ENCODE results near the gene PLXNC1. TPM values are rescaled to one million over a fixed set of nuclear protein-coding genes. Genes with fewer than 3 reads are reported as not detected.

PLXNC1 gene
- total RNA-seq, 1 donor from 2014 or later = 4.9 TPM

DNA sequence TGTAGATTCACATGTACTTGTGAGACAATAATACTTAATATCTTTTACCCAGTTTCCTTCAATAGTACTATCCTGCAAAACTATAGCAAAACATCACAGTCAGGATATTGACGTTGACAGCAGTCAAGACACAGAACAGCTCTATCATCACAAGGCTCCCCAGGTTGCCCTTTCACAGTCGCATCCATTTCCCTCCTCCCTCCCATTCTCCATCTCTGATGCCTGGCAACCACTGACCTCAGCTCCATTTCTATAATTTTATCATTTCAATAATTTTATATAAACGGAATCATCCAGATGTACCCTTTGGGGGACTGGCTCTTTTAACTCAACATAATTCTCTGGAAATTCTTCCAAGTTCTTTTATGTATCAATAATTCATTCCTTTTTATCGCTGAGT lies 81.5 kb downstream of the PLXNC1 start:
- H3K27ac Mint-ChIP-seq (ENCODE audit: unreplicated experiment) = no peak overlapping the region
- no peaks in the 10 kb centered on the region for H3K4me1 Mint-ChIP-seq (ENCODE audit: low read depth, unreplicated experiment)
- H3K9me3 Mint-ChIP-seq (ENCODE audit: unreplicated experiment) = no peaks in the 10 kb centered on the region
- H3K4me3 Mint-ChIP-seq (ENCODE audit: unreplicated experiment) = no peak overlapping the region
- no peaks in the 10 kb centered on the region for H3K36me3 Mint-ChIP-seq (ENCODE audit: unreplicated experiment)
- H3K27me3 Mint-ChIP-seq (ENCODE audit: unreplicated experiment) = peaks cover 1% of the 10 kb centered on the region
- TF ChIP-seq, protein P1, sequence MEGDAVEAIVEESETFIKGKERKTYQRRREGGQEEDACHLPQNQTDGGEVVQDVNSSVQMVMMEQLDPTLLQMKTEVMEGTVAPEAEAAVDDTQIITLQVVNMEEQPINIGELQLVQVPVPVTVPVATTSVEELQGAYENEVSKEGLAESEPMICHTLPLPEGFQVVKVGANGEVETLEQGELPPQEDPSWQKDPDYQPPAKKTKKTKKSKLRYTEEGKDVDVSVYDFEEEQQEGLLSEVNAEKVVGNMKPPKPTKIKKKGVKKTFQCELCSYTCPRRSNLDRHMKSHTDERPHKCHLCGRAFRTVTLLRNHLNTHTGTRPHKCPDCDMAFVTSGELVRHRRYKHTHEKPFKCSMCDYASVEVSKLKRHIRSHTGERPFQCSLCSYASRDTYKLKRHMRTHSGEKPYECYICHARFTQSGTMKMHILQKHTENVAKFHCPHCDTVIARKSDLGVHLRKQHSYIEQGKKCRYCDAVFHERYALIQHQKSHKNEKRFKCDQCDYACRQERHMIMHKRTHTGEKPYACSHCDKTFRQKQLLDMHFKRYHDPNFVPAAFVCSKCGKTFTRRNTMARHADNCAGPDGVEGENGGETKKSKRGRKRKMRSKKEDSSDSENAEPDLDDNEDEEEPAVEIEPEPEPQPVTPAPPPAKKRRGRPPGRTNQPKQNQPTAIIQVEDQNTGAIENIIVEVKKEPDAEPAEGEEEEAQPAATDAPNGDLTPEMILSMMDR (IDR thresholded peaks at IDR 0.05; ENCODE audit: partially characterized antibody, unreplicated experiment) = no peak
- DNase-seq = no peak

DNA sequence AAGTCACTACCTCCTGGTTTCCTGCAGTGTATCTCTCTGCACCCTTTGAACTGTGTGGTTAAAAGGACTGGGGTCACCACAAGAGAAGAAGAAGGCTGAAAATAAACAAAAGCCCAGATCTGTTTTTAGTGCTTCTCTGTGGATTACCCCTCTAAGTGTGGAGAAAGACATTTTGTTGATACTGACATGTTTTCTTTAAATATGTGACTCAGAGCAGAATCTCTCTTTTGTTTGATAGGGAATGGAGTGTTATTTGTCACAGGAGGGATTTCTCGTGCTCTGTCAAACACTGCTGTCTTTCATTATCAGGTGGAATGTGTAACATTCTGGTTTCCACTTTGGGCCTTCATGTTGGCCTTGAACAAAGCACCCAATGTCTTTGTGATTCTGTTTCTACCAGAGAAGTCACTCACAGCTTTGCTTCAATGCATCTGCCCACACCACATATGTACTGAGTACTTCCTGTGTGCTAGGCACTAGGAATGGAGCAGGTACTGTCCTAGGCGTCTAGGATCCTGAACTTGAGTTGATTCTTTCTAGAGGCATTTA lies 82.1 kb downstream of the PLXNC1 start:
- Mint-ChIP-seq H3K9me3 (ENCODE audit: unreplicated experiment) (no peaks in the 10 kb centered on the region), H3K4me1 (ENCODE audit: low read depth, unreplicated experiment) (no peaks in the 10 kb centered on the region), H3K27ac (ENCODE audit: unreplicated experiment) (no peak overlapping the region), H3K36me3 (ENCODE audit: unreplicated experiment) (no peaks in the 10 kb centered on the region), H3K27me3 (ENCODE audit: unreplicated experiment) (peaks cover 1% of the 10 kb centered on the region), H3K4me3 (ENCODE audit: unreplicated experiment) (no peak overlapping the region)
- DNase-seq = no peak
- TF ChIP-seq, protein P1 (IDR thresholded peaks at IDR 0.05; ENCODE audit: partially characterized antibody, unreplicated experiment) = no peak

DNA sequence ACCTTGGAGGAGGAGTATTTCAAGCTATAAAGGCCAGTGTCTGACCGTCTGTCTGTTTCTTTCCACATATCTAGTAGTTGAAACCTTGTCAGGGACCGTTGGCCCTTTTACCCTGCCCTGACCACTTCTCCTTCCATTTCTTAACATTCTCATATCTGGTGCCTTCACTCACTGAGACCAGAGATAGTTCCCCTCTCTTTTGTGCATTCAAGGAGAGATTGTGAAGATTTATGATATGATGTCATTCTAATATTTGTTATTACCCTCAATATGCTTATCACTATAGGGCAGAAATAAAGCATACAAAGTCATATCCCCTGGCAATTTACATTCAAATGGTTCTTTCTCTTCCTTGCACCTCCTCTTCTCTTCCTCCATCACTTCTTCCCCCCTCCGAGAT lies 83.3 kb downstream of the PLXNC1 start:
- TF ChIP-seq, protein P1 (IDR thresholded peaks at IDR 0.05; ENCODE audit: partially characterized antibody, unreplicated experiment) = no peak
- Mint-ChIP-seq H3K27ac (ENCODE audit: unreplicated experiment) (no peak overlapping the region), H3K27me3 (ENCODE audit: unreplicated experiment) (peaks cover 1% of the 10 kb centered on the region), H3K4me1 (ENCODE audit: low read depth, unreplicated experiment) (no peaks in the 10 kb centered on the region), H3K4me3 (ENCODE audit: unreplicated experiment) (no peak overlapping the region), H3K36me3 (ENCODE audit: unreplicated experiment) (no peaks in the 10 kb centered on the region), H3K9me3 (ENCODE audit: unreplicated experiment) (no peaks in the 10 kb centered on the region)
- no peak for DNase-seq

DNA sequence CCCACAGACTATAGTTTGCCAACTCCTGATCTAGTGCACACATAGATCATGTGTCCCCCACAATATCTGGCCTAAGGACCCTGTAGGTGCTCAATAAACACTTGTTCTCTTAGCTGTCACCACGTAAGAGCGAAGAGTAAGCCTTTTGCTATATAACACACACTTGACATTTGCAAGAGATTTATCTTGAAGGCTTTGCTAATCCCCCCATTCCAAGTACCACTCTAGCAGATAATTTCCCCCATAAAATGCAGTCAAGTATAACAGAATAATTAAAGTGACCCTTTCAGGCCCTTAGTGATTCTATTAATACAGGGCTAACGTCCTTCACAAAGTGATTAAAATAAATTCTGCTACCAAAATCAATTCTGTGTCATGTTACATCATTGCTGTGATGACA lies 87.5 kb downstream of the PLXNC1 start:
- no peaks in the 10 kb centered on the region for H3K9me3 Mint-ChIP-seq (ENCODE audit: unreplicated experiment)

DNA sequence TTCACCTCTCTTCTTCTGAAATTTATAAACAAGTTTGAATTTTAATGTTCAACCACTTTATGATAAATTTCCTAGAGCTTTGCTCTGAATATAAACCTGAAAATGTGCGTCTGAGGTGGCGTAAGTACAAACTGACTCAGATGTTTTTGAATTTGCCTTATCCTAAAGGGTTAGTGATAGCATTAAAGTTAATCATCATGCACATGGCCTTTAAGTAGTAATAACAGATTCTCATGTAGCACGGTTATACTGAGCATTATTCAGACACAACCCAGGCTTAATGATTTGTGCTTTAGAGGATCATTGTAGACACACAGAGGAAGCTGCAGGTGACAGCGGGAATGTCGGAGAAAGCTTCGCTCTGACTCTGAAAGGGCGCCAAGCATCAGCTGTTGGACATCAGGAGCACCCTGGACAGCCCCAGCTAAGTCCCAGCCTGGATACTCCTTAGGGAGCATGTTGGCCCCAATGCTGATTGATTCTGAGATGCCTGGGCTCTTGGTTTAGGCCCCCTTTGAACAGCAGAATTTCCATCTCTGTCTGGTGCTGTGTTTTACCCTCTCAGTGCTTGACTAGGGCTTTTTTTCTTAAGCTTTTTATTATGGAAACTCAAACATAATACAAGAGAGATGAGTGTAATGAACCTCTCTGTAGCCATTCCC lies 91.1 kb downstream of the PLXNC1 start:
- no peak overlapping the region for H3K4me3 Mint-ChIP-seq (ENCODE audit: unreplicated experiment)
- no peak overlapping the region for H3K27ac Mint-ChIP-seq (ENCODE audit: unreplicated experiment)
- H3K4me1 Mint-ChIP-seq (ENCODE audit: low read depth, unreplicated experiment) = no peaks in the 10 kb centered on the region
- no peaks in the 10 kb centered on the region for H3K36me3 Mint-ChIP-seq (ENCODE audit: unreplicated experiment)
- no peaks in the 10 kb centered on the region for H3K9me3 Mint-ChIP-seq (ENCODE audit: unreplicated experiment)
- TF ChIP-seq, protein P1 (IDR thresholded peaks at IDR 0.05; ENCODE audit: partially characterized antibody, unreplicated experiment) = no peak
- DNase-seq = no peak
- H3K27me3 Mint-ChIP-seq (ENCODE audit: unreplicated experiment) = no peaks in the 10 kb centered on the region

More for the DNA sequence above, 87.5 kb downstream of the PLXNC1 start:
- TF ChIP-seq, protein P1 (IDR thresholded peaks at IDR 0.05; ENCODE audit: partially characterized antibody, unreplicated experiment) = no peak
- H3K27ac Mint-ChIP-seq (ENCODE audit: unreplicated experiment) = no peak overlapping the region
- H3K36me3 Mint-ChIP-seq (ENCODE audit: unreplicated experiment) = no peaks in the 10 kb centered on the region
- no peaks in the 10 kb centered on the region for H3K4me1 Mint-ChIP-seq (ENCODE audit: low read depth, unreplicated experiment)
- no peak for DNase-seq
- no peaks in the 10 kb centered on the region for H3K27me3 Mint-ChIP-seq (ENCODE audit: unreplicated experiment)
- H3K4me3 Mint-ChIP-seq (ENCODE audit: unreplicated experiment) = no peak overlapping the region
